ENCODE measurements around the gene APBB2.

- TF ChIP-seq SP1 (IDR thresholded peaks at IDR 0.05) (no peak), CTCF (IDR thresholded peaks at IDR 0.05; ENCODE audit: low read depth, low read length, missing input control) (no peak), TAF1 (conservative IDR thresholded peaks at IDR 0.05) (no peak), JUND (IDR thresholded peaks at IDR 0.05) (no peak), MAX (IDR thresholded peaks at IDR 0.05) (no peak), RAD21 (IDR thresholded peaks at IDR 0.05) (no peak), YY1 (IDR thresholded peaks at IDR 0.05) (no peak), GABPA (IDR thresholded peaks at IDR 0.05 in 1 of 2, conservative IDR thresholded peaks at IDR 0.05 in 1 of 2) (no peak), HNF4G (IDR thresholded peaks at IDR 0.05) (no peak), EGR1 (IDR thresholded peaks at IDR 0.05; ENCODE audit: low read depth in 2 of 2) (no peak), ATF3 (IDR thresholded peaks at IDR 0.05) (no peak)
- TF ChIP-seq, protein P1, sequence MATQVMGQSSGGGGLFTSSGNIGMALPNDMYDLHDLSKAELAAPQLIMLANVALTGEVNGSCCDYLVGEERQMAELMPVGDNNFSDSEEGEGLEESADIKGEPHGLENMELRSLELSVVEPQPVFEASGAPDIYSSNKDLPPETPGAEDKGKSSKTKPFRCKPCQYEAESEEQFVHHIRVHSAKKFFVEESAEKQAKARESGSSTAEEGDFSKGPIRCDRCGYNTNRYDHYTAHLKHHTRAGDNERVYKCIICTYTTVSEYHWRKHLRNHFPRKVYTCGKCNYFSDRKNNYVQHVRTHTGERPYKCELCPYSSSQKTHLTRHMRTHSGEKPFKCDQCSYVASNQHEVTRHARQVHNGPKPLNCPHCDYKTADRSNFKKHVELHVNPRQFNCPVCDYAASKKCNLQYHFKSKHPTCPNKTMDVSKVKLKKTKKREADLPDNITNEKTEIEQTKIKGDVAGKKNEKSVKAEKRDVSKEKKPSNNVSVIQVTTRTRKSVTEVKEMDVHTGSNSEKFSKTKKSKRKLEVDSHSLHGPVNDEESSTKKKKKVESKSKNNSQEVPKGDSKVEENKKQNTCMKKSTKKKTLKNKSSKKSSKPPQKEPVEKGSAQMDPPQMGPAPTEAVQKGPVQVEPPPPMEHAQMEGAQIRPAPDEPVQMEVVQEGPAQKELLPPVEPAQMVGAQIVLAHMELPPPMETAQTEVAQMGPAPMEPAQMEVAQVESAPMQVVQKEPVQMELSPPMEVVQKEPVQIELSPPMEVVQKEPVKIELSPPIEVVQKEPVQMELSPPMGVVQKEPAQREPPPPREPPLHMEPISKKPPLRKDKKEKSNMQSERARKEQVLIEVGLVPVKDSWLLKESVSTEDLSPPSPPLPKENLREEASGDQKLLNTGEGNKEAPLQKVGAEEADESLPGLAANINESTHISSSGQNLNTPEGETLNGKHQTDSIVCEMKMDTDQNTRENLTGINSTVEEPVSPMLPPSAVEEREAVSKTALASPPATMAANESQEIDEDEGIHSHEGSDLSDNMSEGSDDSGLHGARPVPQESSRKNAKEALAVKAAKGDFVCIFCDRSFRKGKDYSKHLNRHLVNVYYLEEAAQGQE (IDR thresholded peaks at IDR 0.05), result no peak
- TF ChIP-seq, protein P2, sequence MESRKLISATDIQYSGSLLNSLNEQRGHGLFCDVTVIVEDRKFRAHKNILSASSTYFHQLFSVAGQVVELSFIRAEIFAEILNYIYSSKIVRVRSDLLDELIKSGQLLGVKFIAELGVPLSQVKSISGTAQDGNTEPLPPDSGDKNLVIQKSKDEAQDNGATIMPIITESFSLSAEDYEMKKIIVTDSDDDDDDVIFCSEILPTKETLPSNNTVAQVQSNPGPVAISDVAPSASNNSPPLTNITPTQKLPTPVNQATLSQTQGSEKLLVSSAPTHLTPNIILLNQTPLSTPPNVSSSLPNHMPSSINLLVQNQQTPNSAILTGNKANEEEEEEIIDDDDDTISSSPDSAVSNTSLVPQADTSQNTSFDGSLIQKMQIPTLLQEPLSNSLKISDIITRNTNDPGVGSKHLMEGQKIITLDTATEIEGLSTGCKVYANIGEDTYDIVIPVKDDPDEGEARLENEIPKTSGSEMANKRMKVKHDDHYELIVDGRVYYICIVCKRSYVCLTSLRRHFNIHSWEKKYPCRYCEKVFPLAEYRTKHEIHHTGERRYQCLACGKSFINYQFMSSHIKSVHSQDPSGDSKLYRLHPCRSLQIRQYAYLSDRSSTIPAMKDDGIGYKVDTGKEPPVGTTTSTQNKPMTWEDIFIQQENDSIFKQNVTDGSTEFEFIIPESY (IDR thresholded peaks at IDR 0.05), result no peak
Measured at GRCh38 chr4:40845154-40845835, 369.0 kb downstream of the APBB2 start.

All from liver (tissue), 3 donors.